ENCODE measurements around the gene GRB14.
"Not testable (repeated sequence)": the region's sequence is repeated elsewhere in the genome, so short reads cannot be mapped to it uniquely, and the experiment has no call there.

Gene GRB14

DNA sequence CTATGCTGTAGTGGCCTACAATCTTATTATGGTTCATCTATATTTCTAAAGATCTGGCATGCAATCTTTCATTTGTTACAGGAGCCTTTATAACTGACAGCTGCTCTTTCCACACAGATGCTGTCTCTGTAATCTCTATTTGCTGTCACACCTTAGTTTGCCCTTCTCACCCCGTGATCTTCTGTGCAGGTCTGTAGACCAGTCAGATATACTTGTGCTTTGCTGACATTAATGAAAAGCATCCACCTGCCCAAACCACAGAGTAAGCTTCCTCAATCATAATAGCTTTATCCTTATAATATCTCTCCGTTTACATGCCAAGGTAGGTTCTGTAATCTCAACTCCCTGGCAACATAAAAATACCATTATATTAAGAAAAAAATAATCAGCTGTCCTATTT, 122.4 kb downstream of the GRB14 start:
- no peaks in the 10 kb centered on the region for H3K4me1 ChIP-seq (ENCODE audit: control insufficient read depth, insufficient read depth, low read length, poor library complexity, severe bottlenecking)
- no peaks in the 10 kb centered on the region for H3K9me3 ChIP-seq (ENCODE audit: control insufficient read depth, low read length)
- H3K27ac ChIP-seq (ENCODE audit: low read depth, low read length, severe bottlenecking) = no peak overlapping the region
- no peak overlapping the region for H3K4me3 ChIP-seq (ENCODE audit: extremely low read depth, insufficient read depth, low read length, poor library complexity, severe bottlenecking)
- no peaks in the 10 kb centered on the region for H3K36me3 ChIP-seq (ENCODE audit: control insufficient read depth, insufficient read depth, low read length)
- 71 to 91% methylated on average over 2 of the region's 2 CpGs for WGBS, 2 experiments (ENCODE audit: insufficient coverage in 2 of 2)

DNA sequence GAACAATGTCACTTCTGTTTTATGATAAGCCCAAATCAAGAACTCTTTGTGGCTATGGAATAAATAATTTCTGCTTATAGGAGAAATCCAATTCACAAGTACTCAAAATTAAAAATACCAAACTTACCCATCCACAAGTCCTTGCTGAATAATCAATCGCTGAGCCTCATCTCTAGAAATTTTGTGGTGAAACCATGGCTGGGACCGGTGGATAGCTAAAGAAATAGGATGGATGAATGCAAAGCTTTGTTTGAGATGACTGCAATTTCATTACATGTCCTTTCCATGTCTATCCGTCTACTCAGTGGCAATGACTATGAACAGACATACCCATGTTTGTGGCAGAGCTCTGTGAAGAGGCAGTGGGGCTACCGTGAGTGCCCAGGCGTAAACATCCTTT, 124.4 kb downstream of the GRB14 start:
- Histone ChIP-seq H3K36me3 (ENCODE audit: control insufficient read depth, insufficient read depth, low read length) (no peaks in the 10 kb centered on the region), H3K4me3 (ENCODE audit: extremely low read depth, insufficient read depth, low read length, poor library complexity, severe bottlenecking) (no peak overlapping the region), H3K27ac (ENCODE audit: low read depth, low read length, severe bottlenecking) (no peak overlapping the region), H3K9me3 (ENCODE audit: control insufficient read depth, low read length) (no peaks in the 10 kb centered on the region), H3K4me1 (ENCODE audit: control insufficient read depth, insufficient read depth, low read length, poor library complexity, severe bottlenecking) (no peaks in the 10 kb centered on the region)
- WGBS, 2 experiments (ENCODE audit: insufficient coverage in 2 of 2) = 89 to 100% methylated on average over 1 to 2 of the region's 5 CpGs

DNA sequence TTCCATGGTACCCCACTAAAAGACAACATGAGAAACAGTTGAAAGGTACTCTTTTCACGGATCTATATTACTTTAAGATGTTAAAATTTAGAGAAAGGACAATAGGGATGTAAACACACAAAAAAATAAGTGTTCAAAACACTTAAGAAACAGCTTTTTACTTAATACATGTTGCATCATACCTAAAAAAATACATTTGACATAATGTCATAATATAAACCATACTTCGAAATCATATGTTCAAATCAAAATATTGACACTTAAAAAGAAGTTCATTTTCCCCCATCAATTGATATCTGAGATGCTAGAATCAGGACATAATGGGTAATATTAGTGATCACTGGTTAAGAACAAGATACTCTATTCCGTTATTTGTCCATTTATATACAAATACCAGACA, 124.9 kb downstream of the GRB14 start:
- H3K9me3 ChIP-seq (ENCODE audit: control insufficient read depth, low read length) = no peaks in the 10 kb centered on the region
- H3K4me1 ChIP-seq (ENCODE audit: control insufficient read depth, insufficient read depth, low read length, poor library complexity, severe bottlenecking) = no peaks in the 10 kb centered on the region
- no CpG with 5 or more reads among the region's 3 CpGs for WGBS, 2 experiments (ENCODE audit: insufficient coverage in 2 of 2)
- H3K27ac ChIP-seq (ENCODE audit: low read depth, low read length, severe bottlenecking) = no peak overlapping the region
- no peak overlapping the region for H3K4me3 ChIP-seq (ENCODE audit: extremely low read depth, insufficient read depth, low read length, poor library complexity, severe bottlenecking)
- H3K36me3 ChIP-seq (ENCODE audit: control insufficient read depth, insufficient read depth, low read length) = no peaks in the 10 kb centered on the region

DNA sequence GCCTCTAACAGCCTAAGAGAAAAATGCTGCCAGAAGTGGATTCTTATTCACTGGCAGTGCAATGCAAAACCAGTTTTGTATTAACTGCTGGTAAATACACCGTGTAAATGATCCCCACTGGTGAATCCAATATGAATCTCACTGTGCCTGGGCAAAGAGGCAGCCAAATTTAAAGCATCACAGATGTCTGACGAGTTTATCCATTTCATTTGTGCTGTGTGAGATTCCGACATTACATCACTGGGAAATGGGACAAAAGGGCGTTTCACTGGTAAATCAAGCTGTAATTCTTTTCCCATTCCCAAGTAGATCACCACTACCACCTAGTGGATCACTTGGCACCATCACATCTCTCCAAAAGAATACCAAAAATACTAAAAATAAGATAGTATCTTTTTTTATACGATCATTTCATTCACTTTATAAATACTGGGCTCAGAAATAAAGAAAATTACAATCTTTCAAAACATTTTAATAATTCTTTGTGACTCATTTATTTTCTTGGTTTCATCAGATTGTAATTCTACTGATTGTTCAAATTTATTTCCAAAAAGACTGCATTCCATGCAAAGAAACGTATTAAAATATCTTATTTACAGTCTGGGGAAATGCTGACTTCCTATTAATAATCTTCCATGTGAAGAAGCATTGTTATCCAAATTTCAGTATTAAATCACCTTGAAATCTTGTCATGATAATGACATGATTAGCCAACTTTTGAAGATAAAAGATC, 125.6 kb downstream of the GRB14 start:
- Histone ChIP-seq H3K9me3 (ENCODE audit: control insufficient read depth, low read length) (no peaks in the 10 kb centered on the region), H3K36me3 (ENCODE audit: control insufficient read depth, insufficient read depth, low read length) (no peaks in the 10 kb centered on the region)
- WGBS, 2 experiments (ENCODE audit: insufficient coverage in 2 of 2) = 64 to 84% methylated on average over 4 of the region's 6 CpGs

DNA sequence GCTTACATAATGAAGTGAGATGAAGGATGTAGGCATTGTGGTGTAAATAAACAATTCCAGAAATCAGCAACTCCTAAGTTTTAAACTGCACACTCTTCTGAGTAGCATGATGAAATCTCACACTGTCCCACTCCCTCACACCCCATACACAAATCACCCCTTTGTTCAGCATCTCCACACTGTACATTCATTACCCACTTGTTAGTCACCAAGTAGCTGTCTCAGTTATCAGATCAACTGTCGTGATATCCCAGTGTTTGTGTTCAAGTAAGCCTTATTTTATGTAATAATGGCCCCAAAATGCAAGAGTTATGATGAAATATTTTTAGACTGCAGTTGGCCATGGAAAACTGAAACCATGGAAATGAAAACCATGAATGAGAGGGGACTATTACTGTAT, 135.7 kb downstream of the GRB14 start:
- H3K4me1 ChIP-seq (ENCODE audit: control insufficient read depth, insufficient read depth, low read length, poor library complexity, severe bottlenecking) = no peaks in the 10 kb centered on the region
- no CpG with 5 or more reads among the region's 1 CpG for WGBS, 2 experiments (ENCODE audit: insufficient coverage in 2 of 2)
- H3K4me3 ChIP-seq (ENCODE audit: extremely low read depth, insufficient read depth, low read length, poor library complexity, severe bottlenecking) = no peak overlapping the region
- no peaks in the 10 kb centered on the region for H3K36me3 ChIP-seq (ENCODE audit: control insufficient read depth, insufficient read depth, low read length)
- no peaks in the 10 kb centered on the region for H3K9me3 ChIP-seq (ENCODE audit: control insufficient read depth, low read length)
- H3K27ac ChIP-seq (ENCODE audit: low read depth, low read length, severe bottlenecking) = no peak overlapping the region

More for the DNA sequence above, 125.6 kb downstream of the GRB14 start:
- H3K4me1 ChIP-seq (ENCODE audit: control insufficient read depth, insufficient read depth, low read length, poor library complexity, severe bottlenecking) = no peaks in the 10 kb centered on the region
- no peak overlapping the region for H3K27ac ChIP-seq (ENCODE audit: low read depth, low read length, severe bottlenecking)
- H3K4me3 ChIP-seq (ENCODE audit: extremely low read depth, insufficient read depth, low read length, poor library complexity, severe bottlenecking) = no peak overlapping the region

DNA sequence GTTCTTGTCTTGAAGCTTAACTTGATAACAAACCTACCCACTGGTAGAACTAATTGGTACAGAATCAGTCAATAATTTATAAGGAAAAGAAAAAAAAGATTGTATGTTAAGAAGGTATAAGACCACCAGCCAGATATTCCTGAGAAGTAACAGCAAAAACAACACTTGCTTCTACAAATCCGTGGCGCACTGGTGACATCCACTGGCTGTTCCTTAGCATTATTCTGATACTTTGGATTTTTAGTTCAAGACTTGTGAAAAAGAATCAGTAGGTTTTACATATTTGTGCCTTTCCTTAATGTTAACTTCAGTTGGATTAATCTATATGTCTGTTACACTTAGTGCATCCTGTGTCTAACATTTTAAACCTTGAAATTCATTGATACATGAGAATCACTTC, 141.8 kb downstream of the GRB14 start:
- Histone ChIP-seq H3K9me3 (ENCODE audit: control insufficient read depth, low read length) (no peaks in the 10 kb centered on the region), H3K27ac (ENCODE audit: low read depth, low read length, severe bottlenecking) (no peak overlapping the region), H3K4me3 (ENCODE audit: extremely low read depth, insufficient read depth, low read length, poor library complexity, severe bottlenecking) (no peak overlapping the region), H3K36me3 (ENCODE audit: control insufficient read depth, insufficient read depth, low read length) (no peaks in the 10 kb centered on the region), H3K4me1 (ENCODE audit: control insufficient read depth, insufficient read depth, low read length, poor library complexity, severe bottlenecking) (no peaks in the 10 kb centered on the region)
- 50% methylated on average over 2 of the region's 2 CpGs; no CpG with 5 or more reads in 1 of the 2 experiments for WGBS, 2 experiments (ENCODE audit: insufficient coverage in 2 of 2)

DNA sequence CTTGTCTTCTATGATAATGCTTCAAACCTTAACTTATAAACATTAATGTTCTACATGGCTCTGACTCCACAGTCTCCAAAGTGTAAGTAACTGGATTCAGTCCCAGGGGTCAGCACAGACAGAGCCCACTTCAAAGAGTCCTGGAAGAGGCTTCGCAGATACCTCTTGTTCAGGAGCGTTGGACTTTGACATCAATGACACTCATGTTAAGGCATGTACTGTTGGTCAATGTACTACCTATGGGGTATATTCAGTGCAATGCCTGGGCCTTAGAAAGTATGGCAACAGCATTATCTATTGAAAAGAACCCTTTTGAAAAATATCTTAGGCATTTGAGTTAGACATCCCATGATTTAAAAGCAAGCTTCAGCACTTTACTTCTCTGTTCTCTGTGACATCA, 143.1 kb downstream of the GRB14 start:
- no peak overlapping the region for H3K27ac ChIP-seq (ENCODE audit: low read depth, low read length, severe bottlenecking)
- no peaks in the 10 kb centered on the region for H3K4me1 ChIP-seq (ENCODE audit: control insufficient read depth, insufficient read depth, low read length, poor library complexity, severe bottlenecking)
- 53% methylated on average over 2 of the region's 2 CpGs; no CpG with 5 or more reads in 1 of the 2 experiments for WGBS, 2 experiments (ENCODE audit: insufficient coverage in 2 of 2)
- H3K9me3 ChIP-seq (ENCODE audit: control insufficient read depth, low read length) = no peaks in the 10 kb centered on the region
- H3K36me3 ChIP-seq (ENCODE audit: control insufficient read depth, insufficient read depth, low read length) = no peaks in the 10 kb centered on the region
- no peak overlapping the region for H3K4me3 ChIP-seq (ENCODE audit: extremely low read depth, insufficient read depth, low read length, poor library complexity, severe bottlenecking)

DNA sequence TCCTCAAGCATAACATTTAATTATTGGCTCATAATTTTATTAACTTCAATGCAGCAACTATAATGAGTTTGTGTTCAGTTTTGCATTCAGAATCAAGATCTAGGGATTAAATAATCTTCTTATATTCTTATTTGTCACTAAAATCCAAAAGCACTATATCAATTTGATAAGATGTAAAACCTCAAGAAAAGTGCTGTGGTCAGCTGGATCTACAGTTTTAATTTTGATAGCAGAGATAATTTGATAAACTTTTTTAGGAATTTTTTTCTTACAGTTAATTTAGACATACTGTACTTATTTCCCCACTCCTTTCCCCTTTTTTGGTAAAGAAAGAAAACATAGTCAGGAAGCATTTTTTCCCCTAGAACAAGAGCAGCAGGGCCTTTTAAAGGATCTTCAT, 146.4 kb downstream of the GRB14 start:
- Histone ChIP-seq H3K36me3 (ENCODE audit: control insufficient read depth, insufficient read depth, low read length) (no peaks in the 10 kb centered on the region), H3K4me3 (ENCODE audit: extremely low read depth, insufficient read depth, low read length, poor library complexity, severe bottlenecking) (no peak overlapping the region), H3K27ac (ENCODE audit: low read depth, low read length, severe bottlenecking) (no peak overlapping the region), H3K9me3 (ENCODE audit: control insufficient read depth, low read length) (no peaks in the 10 kb centered on the region), H3K4me1 (ENCODE audit: control insufficient read depth, insufficient read depth, low read length, poor library complexity, severe bottlenecking) (no peaks in the 10 kb centered on the region)

DNA sequence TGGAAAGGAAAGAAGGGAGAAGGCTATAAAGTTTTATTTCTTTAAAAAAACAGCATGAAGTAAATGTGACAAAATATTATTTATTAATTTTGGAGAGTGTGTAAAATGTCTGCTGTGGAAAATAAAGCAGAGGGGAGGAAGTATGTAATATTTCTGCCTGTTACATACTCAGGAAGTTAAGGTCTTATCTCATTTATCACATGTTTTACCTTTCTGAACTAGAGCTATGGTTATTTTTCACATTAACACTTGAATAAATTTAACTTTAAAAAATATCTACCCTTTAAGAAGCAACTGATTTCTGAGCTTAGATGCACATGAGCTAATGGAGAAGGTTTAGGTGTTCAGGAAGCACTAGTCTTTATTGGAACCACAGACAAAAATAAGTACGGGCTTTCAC, 148.3 kb downstream of the GRB14 start:
- Histone ChIP-seq H3K4me1 (ENCODE audit: control insufficient read depth, insufficient read depth, low read length, poor library complexity, severe bottlenecking) (no peaks in the 10 kb centered on the region), H3K27ac (ENCODE audit: low read depth, low read length, severe bottlenecking) (no peak overlapping the region), H3K4me3 (ENCODE audit: extremely low read depth, insufficient read depth, low read length, poor library complexity, severe bottlenecking) (no peak overlapping the region), H3K9me3 (ENCODE audit: control insufficient read depth, low read length) (no peaks in the 10 kb centered on the region), H3K36me3 (ENCODE audit: control insufficient read depth, insufficient read depth, low read length) (no peaks in the 10 kb centered on the region)
- WGBS, 2 experiments (ENCODE audit: insufficient coverage in 2 of 2) = 83% methylated on average over 1 of the region's 1 CpG; no CpG with 5 or more reads in 1 of the 2 experiments

DNA sequence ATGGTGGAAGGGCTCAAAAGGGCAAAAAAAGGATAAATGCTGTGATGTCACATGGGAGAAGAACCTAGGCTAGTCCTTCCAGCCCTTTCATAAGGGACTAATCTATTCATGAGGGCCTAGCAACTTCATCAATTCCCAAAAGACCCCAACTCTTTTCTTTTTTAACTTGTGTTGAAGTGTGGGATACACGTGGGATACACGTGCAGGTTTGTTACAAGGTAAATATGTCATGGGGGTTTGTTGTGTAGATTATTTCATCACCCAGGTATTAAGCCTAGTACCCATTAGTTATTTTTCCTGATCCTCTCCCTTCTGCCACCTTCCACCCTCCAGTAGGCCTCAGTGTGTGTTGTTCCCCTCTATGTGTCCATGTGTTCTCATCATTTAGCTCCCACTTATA, 156.2 kb downstream of the GRB14 start:
- whole genome bisulfite sequencing, 2 experiments (ENCODE audit: insufficient coverage in 2 of 2) = no CpG with 5 or more reads among the region's 2 CpGs
- H3K4me3 ChIP-seq (ENCODE audit: extremely low read depth, insufficient read depth, low read length, poor library complexity, severe bottlenecking); H3K9me3 ChIP-seq (ENCODE audit: control insufficient read depth, low read length); H3K36me3 ChIP-seq (ENCODE audit: control insufficient read depth, insufficient read depth, low read length); H3K4me1 ChIP-seq (ENCODE audit: control insufficient read depth, insufficient read depth, low read length, poor library complexity, severe bottlenecking); H3K27ac ChIP-seq (ENCODE audit: low read depth, low read length, severe bottlenecking): not testable (repeated sequence)

DNA sequence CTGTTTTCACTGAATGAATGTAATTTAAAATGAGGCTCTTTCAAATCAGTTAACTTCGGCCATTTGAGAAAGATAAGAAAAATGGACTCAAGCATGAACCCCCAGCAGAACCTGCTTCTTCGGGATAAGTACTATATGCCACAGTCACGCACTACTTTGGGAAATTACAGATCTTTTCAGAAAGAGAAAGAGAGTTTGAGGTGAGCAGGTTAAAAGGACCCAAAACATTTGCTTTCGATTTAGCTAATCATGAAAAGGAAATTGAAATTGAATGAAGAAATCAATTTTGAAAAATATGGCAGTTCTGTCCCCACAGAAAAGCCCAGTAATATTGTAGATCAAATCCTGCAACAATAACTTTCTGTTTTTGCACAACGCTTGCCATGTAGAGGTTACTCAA, 156.9 kb downstream of the GRB14 start:
- H3K4me1 ChIP-seq (ENCODE audit: control insufficient read depth, insufficient read depth, low read length, poor library complexity, severe bottlenecking) = no peaks in the 10 kb centered on the region
- no peak overlapping the region for H3K4me3 ChIP-seq (ENCODE audit: extremely low read depth, insufficient read depth, low read length, poor library complexity, severe bottlenecking)
- no peaks in the 10 kb centered on the region for H3K9me3 ChIP-seq (ENCODE audit: control insufficient read depth, low read length)
- H3K36me3 ChIP-seq (ENCODE audit: control insufficient read depth, insufficient read depth, low read length) = no peaks in the 10 kb centered on the region
- 100% methylated on average over 3 of the region's 5 CpGs for WGBS, 2 experiments (ENCODE audit: insufficient coverage in 2 of 2)
- H3K27ac ChIP-seq (ENCODE audit: low read depth, low read length, severe bottlenecking) = no peak overlapping the region
